ENCODE measurements around the gene CAMK4. TPM values are rescaled to one million over a fixed set of nuclear protein-coding genes. Genes with fewer than 3 reads are reported as not detected.

CAMK4 gene
- total and polyA plus RNA-seq, 2 experiments from 2014 or later, result 4.2 to 7.3 TPM

GRCh38 chr5:111187079-111187478 lies 37.1 kb upstream of the CAMK4 start (continued):
- TF ChIP-seq ZNF462 (CRISPR knock-in tag; IDR thresholded peaks at IDR 0.05), result no peak
- TF ChIP-seq STAT1 (IDR thresholded peaks at IDR 0.05; ENCODE audit: unreplicated experiment), result no peak

GRCh38 chr5:111194053-111194452 lies 30.1 kb upstream of the CAMK4 start:
- Histone ChIP-seq H3K4me1 (ENCODE audit: insufficient read depth) (peaks cover 4% of the 10 kb centered on the region; the same call in 1 of the 2 replicates), H3K27me3 (ENCODE audit: insufficient read depth) (no peaks in the 10 kb centered on the region), H4K20me1 (replicated peaks; ENCODE audit: insufficient read depth) (no peaks in the 10 kb centered on the region), H2AFZ (no peak overlapping the region), H3K4me2 (no peak overlapping the region), H3K36me3 (ENCODE audit: insufficient read depth) (no peaks in the 10 kb centered on the region), H3K27ac (ENCODE audit: low read depth) (no peak overlapping the region), H3K79me2 (replicated peaks; ENCODE audit: insufficient read depth) (no peaks in the 10 kb centered on the region), H3K4me3 (no peak overlapping the region), H3F3A (replicated peaks; ENCODE audit: low read depth) (no peaks in the 10 kb centered on the region), H3K9me2 (ENCODE audit: insufficient read depth) (no peaks in the 10 kb centered on the region)
- Mint-ChIP-seq H3K27ac (no peak overlapping the region), H3K4me3 (no peak overlapping the region), H3K9me3 (no peaks in the 10 kb centered on the region), H3K27me3 (ENCODE audit: insufficient read depth, low read depth, poor library complexity) (no peaks in the 10 kb centered on the region), H3K36me3 (ENCODE audit: low read depth) (no peaks in the 10 kb centered on the region), H3K4me1 (peaks cover 25% of the 10 kb centered on the region)
- ATAC-seq, result peak; percentile 52
- DNase-seq (ENCODE audit: low spot score), result peak; percentile 30
- no peak for TF ChIP-seq CREB1 (CRISPR knock-in tag; IDR thresholded peaks at IDR 0.05; ENCODE audit: low read depth)
- no peak for TF ChIP-seq EZH2phosphoT487 (IDR thresholded peaks at IDR 0.05; ENCODE audit: unreplicated experiment)
- no peak for TF ChIP-seq STAT1 (IDR thresholded peaks at IDR 0.05; ENCODE audit: unreplicated experiment)
- TF ChIP-seq ZNF462 (CRISPR knock-in tag; IDR thresholded peaks at IDR 0.05), result no peak
- TF ChIP-seq POLR2AphosphoS5 (IDR thresholded peaks at IDR 0.05; ENCODE audit: low read depth), result no peak
- no peak for TF ChIP-seq NANOG (IDR thresholded peaks at IDR 0.05; ENCODE audit: borderline replicate concordance)
- TF ChIP-seq CTCF (conservative IDR thresholded peaks at IDR 0.05; ENCODE audit: low read depth in 2 of 2), result no peak
